HG03103 (cell line): ENCODE data around the gene WDR1.

Source experiments
- ATAC-seq: cut with Tn5 transposase; IDR thresholded peaks from one replicate; pipeline ENCODE4 v1.9.1; 2021; ENCODE audit warnings: low read depth; ENCODE audit not compliant: unreplicated experiment

The WDR1 gene

GRCh38 chr4:10074767-10075105 lies 41.9 kb downstream of the WDR1 start:
- no peak for ATAC-seq

DNA sequence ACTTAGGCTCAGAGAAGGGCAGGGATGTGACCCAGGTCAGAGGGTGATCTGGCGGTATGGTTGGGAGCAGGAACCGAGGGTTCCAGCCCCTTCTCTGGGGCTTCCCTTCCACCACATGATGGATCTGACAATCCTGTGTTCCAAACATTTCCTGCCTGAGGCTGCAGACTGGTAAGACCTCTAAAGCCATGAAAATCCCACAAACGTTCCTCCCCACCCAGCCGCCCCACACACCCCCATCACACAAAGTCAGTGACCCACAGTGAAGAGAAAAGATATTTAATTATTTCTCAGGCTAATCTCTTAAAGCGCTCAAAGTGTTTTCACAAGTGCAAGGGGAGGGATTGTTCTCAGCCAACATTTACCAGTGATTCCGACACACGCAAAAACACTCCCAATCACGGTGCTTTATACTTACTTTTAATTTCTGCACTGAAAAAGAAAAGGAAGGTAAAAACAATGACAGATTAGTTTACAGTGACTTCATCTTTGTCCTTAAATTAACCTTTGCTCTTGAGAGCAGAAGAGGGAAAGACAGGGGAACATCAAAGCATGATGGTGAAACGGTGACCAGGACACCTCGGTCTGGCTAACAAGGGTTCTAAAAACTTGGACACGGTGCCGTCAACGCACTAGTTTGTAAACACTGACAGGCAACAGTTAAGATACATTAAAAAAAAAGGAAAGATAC lies 42.4 kb downstream of the WDR1 start:
- ATAC-seq = no peak

- no peak for ATAC-seq
Measured at GRCh38 chr4:10072420-10073017, 44.1 kb downstream of the WDR1 start.

DNA sequence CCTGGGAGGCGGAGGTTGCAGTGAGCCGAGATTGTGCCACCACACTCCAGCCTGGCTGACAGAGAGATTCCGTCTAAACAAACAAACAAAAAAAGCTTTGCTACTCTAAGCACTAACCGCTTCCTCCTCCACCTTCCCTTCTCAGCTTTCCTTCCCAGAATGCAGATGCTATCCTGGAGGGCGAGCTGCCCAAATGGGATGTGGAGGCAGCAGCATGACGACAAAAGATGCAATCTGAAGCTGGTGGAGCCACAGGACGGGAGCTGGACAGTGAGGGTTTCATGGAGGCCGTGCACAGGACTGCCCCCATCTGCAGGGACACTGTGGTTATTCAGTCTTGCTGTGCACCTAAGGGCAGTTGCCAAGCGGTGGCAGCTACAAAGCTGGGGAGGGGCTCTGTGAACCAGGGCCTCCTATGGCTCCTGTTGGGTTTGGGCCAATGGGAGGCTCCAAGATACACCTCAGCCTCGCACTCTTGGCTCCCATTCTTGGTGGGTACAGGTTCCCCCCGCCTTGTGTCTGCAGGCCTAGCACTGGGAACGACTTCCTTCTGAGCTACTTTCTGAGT lies 47.4 kb downstream of the WDR1 start:
- ATAC-seq = no peak

DNA sequence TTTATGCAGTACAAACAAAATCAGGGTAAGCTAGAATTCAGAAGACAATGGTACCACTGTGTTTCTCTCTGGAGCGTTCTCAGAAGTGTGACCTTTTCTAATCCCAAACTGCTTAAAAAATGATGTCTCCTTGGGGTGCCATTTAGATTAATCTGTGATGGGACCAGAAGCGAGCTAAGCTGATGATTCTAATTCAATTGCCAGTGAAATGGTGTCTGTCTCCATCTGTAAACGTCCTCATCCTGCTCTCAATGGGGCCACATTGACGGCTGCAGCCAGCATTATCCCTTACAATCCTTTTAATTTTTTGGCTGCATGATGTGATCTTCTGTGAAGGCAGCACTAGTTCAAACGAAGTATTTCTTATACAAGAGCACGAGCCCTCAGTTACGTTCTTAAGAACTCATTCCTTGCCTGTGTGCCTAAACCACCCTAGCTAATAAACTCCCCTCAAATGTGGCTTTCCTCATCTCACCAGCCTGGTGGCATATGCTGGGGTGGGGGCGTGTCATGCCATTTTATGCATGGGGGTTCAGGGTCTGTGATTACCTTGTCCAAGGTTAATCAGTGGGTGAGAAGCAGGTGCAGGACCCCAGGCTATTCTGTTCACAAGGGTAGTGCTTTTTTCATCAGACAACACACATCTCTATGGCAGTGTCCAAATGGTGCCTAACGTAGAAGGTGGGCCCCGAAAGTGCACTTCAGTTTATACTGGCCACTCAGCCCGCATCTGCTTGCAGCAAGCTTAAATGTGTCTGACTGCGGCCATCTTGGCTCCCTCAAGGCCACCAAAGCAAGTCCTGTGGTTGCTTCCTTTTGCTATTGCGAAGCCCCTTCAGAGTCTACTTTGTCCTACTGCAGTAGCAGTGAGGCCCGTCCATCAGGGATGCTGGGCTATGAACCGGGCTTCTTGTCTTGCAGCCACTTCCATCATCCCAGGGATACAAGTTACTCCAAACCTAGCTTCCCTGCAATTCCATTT lies 49.6 kb downstream of the WDR1 start:
- ATAC-seq = no peak

DNA sequence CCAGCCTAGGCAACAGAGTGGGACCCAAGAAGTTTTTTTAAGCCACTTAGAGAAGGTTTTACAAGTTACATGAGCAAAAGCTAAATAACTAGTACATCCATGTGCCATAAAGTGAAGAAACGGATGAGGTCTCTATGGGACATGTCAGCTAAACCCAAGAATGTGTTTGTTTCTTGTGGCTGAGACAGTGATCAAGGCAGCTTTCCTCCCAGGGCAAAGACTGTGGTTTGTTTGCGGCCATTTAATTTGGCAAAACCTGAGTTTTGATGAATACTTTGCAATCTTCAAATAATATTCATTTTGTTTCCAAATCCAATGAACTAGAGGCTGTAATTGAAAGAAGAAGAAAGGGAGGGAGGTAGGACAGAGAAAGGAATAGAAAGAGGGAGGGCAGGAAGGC lies 50.4 kb downstream of the WDR1 start:
- no peak for ATAC-seq

DNA sequence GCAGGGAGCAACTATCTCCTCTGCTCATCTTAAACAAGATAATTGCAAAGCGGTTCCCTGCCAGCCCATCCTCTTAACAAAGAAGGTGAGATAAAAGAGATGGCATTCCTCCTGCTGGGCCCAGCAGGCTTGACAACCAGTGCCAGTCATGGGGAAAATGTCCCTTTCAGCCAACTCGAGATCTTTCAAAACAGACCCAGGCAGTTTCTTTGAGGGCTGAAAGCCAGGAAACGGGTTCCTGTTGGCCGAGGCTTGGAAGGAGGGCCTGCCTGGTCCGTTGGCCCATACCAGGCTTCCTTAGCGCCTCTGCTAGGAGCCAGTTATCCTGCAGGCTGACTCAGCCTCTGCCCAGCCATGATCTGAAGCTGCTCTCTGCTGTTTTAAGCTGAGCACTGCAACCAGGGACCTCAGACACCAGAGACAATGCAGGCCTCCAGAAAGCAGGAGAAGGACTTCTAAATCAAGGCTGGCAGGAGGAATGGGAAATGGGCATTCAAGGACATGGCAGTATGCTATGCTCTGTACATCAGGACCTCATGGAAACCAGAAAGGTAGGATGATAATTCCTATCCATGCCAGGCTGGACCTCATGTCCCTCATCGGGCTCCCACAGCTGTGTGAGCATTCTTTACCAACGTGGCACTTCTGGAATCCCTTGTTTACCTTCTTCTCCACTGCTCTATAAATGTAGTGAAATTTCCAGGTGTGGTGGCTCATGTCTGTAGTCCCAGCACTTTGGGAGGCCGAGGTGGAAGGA lies 52.9 kb downstream of the WDR1 start:
- ATAC-seq = no peak

GRCh38 chr4:10061650-10062415 lies 54.8 kb downstream of the WDR1 start:
- no peak for ATAC-seq

GRCh38 chr4:10058371-10058770 lies 58.2 kb downstream of the WDR1 start:
- ATAC-seq = no peak

GRCh38 chr4:10057023-10057395 lies 59.6 kb downstream of the WDR1 start:
- ATAC-seq = no peak

- no peak for ATAC-seq
Measured at GRCh38 chr4:10056334-10057022, 60.1 kb downstream of the WDR1 start.

DNA sequence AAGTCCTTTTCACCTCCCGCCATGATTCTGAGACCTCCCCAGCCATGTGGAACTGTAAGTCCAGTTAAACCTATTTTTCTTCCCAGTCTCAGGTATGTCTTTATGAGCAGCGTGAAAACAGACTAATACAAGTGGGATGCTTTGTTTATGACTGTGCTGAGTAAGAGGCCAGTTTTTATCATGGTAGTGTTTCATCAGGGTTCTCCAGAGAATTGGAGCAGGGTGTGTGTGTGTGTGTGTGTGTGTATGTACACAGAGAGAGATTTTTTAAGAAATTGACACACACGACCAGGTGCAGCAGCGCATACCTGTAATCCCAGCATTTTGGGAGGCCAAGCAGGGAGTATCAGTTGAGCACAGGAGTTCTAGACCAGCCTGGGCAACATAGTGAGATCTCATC lies 60.7 kb downstream of the WDR1 start:
- ATAC-seq = no peak

- no peak for ATAC-seq
Measured at GRCh38 chr4:10054571-10055041, 62.0 kb downstream of the WDR1 start.

- ATAC-seq = no peak
Measured at GRCh38 chr4:10053635-10054453, 62.8 kb downstream of the WDR1 start.

- no peak for ATAC-seq
Measured at GRCh38 chr4:10051517-10052135, 65.0 kb downstream of the WDR1 start.

GRCh38 chr4:10050721-10051120 lies 65.9 kb downstream of the WDR1 start:
- no peak for ATAC-seq

DNA sequence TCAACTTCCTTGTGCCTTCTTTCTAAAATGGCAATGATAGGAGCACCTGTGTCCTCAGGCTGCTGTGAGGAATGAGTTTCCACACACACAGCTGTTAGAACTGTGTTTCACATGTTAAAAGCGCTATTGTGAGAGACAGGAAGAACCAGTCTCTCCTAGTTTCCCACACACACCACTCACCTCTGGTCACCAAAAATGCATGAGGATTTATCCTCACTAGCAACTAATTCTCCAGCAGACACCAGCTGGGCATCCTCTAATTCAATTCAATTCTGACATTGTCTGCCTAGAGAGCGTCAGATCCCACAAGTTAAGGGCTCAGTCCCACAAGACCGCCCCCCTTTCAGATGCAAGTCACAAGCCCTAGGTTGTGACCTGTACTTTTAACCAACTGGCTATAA lies 66.3 kb downstream of the WDR1 start:
- ATAC-seq = no peak
